HepG2 (cell line): ENCODE results near the gene SLCO4A1. TPM values are rescaled to one million over a fixed set of nuclear protein-coding genes. Genes with fewer than 3 reads are reported as not detected.

Experiments used
- AHR ChIP-seq: IDR thresholded peaks from 2 replicates; pipeline ENCODE4 v1.6.1; 2018; ENCODE audit warnings: missing genetic modification reagents, missing compliant biosample characterization
- CCDC6 ChIP-seq: sonication (generic); formaldehyde crosslinking; IDR thresholded peaks from 2 replicates; pipeline ENCODE4 v1.8.1; 2022; ENCODE audit warnings: mild to moderate bottlenecking, missing genetic modification reagents, moderate library complexity
- CEBPZ ChIP-seq: IDR thresholded peaks from 2 replicates; pipeline ENCODE4 v1.6.1; 2012; ENCODE audit warnings: low read length, improper control_type of control experiment
- DMAP1 ChIP-seq: IDR thresholded peaks from 2 replicates; pipeline ENCODE4 v1.6.1; 2016
- GATA4 ChIP-seq: sonication (generic); IDR thresholded peaks from 2 replicates; pipeline ENCODE4 v1.6.1; 2016; ENCODE audit warnings: antibody characterized with exemption, low read depth, borderline replicate concordance
- HOXA5 ChIP-seq: sonication (generic); formaldehyde crosslinking; IDR thresholded peaks from 2 replicates; pipeline ENCODE4 v1.4.0; 2020; ENCODE audit warnings: missing genetic modification reagents
- KLF13 ChIP-seq: sonication (generic); formaldehyde crosslinking; IDR thresholded peaks from 2 replicates; pipeline ENCODE4 v1.4.0; 2020; ENCODE audit warnings: mild to moderate bottlenecking, missing genetic modification reagents
- MXD1 ChIP-seq: sonication (generic); formaldehyde crosslinking; IDR thresholded peaks from 2 replicates; pipeline ENCODE4 v1.4.0; 2020; ENCODE audit warnings: mild to moderate bottlenecking, missing genetic modification reagents
- NFYC ChIP-seq: IDR thresholded peaks from 2 replicates; pipeline ENCODE4 v1.6.1; 2016; ENCODE audit warnings: missing genetic modification reagents, missing compliant biosample characterization
- NR3C1 ChIP-seq: sonication (generic); formaldehyde crosslinking; IDR thresholded peaks from 2 replicates; pipeline ENCODE4 v1.4.0; 2020; ENCODE audit warnings: missing genetic modification reagents
- PHF8 ChIP-seq: sonication (generic); formaldehyde crosslinking; IDR thresholded peaks from 2 replicates; pipeline ENCODE4 v1.5.0; 2020; ENCODE audit warnings: missing genetic modification reagents
- SUZ12 ChIP-seq: fragments of 150-350 bp; IDR thresholded peaks from 2 replicates; pipeline ENCODE4 v1.6.1; 2014; ENCODE audit warnings: low read depth, low read length
- XRCC5 ChIP-seq: fragments of 200-400 bp; formaldehyde crosslinking; optimal IDR thresholded peaks from 2 replicates; pipeline ENCODE3; 2017; ENCODE audit warnings: mild to moderate bottlenecking, low read length
- ZBTB42 ChIP-seq: sonication (generic); formaldehyde crosslinking; IDR thresholded peaks from 2 replicates; pipeline ENCODE4 v1.5.0; 2020; ENCODE audit warnings: mild to moderate bottlenecking, missing genetic modification reagents
- ZFP41 ChIP-seq: sonication (generic); formaldehyde crosslinking; IDR thresholded peaks from 2 replicates; pipeline ENCODE4 v1.4.0; 2020; ENCODE audit warnings: mild to moderate bottlenecking, missing genetic modification reagents, borderline replicate concordance
- ZKSCAN5 ChIP-seq: sonication (generic); formaldehyde crosslinking; IDR thresholded peaks from 2 replicates; pipeline ENCODE4 v1.5.1; 2020; ENCODE audit warnings: mild to moderate bottlenecking, missing genetic modification reagents
- ZMYM3 ChIP-seq: sonication (generic); formaldehyde crosslinking; IDR thresholded peaks from 2 replicates; pipeline ENCODE4 v1.5.1; 2020; ENCODE audit warnings: mild to moderate bottlenecking, missing genetic modification reagents
- ZNF160 ChIP-seq: sonication (generic); formaldehyde crosslinking; IDR thresholded peaks from 2 replicates; pipeline ENCODE4 v1.8.0; 2022; ENCODE audit warnings: mild to moderate bottlenecking, inconsistent platforms, missing genetic modification reagents
- ZNF225 ChIP-seq: sonication (generic); formaldehyde crosslinking; IDR thresholded peaks from 2 replicates; pipeline ENCODE4 v1.4.0; 2020; ENCODE audit warnings: mild to moderate bottlenecking, missing genetic modification reagents
- ZNF33B ChIP-seq: sonication (generic); formaldehyde crosslinking; IDR thresholded peaks from 2 replicates; pipeline ENCODE4 v1.5.1; 2020; ENCODE audit warnings: mild to moderate bottlenecking, missing genetic modification reagents
- ZNF567 ChIP-seq: sonication (generic); formaldehyde crosslinking; IDR thresholded peaks from 2 replicates; pipeline ENCODE4 v1.8.1; 2023; ENCODE audit warnings: mild to moderate bottlenecking, missing genetic modification reagents, borderline replicate concordance
- ZNF703 ChIP-seq: sonication (generic); formaldehyde crosslinking; IDR thresholded peaks from 2 replicates; pipeline ENCODE4 v1.5.1; 2020; ENCODE audit warnings: missing genetic modification reagents, mild to moderate bottlenecking, moderate library complexity, borderline replicate concordance
- ZNF772 ChIP-seq: sonication (generic); formaldehyde crosslinking; IDR thresholded peaks from 2 replicates; pipeline ENCODE4 v1.5.0; 2020; ENCODE audit warnings: mild to moderate bottlenecking, missing genetic modification reagents
- polyA plus RNA-seq, 8 experiments: library from polyadenylated mRNA; depleted of rRNA in 3 of 8; stranded (reverse) in 7 of 8; unstranded in 1 of 8; fragments of >200 nt; fragmentation: Illumina TruSeq in 4 of 8; extraction: Trizol in 4 of 8; gene quantifications; 2 replicates each; pipeline versions ENCODE4 v1.2.1 to v1.2.3, GENCODE V29; 2011 to 2016; ENCODE audit warnings: low read depth in 4 of 8, missing spikeins in 1 of 8, mixed read lengths in 1 of 8; ENCODE audit not compliant: insufficient read depth in 1 of 8
- total RNA-seq, 5 experiments: library from RNA; depleted of rRNA; stranded (reverse); fragments of >200 nt; fragmentation: Illumina TruSeq; extraction: Trizol; gene quantifications; 2 replicates each; pipeline ENCODE4 v1.2.3, GENCODE V29; 2016; ENCODE audit warnings: low read depth in 1 of 5
- TF ChIP-seq, protein P1 (sequence below): sonication (generic); formaldehyde crosslinking; IDR thresholded peaks from 2 replicates; pipeline ENCODE4 v1.4.0; 2020; ENCODE audit warnings: missing genetic modification reagents, borderline replicate concordance
- TF ChIP-seq, protein P2 (sequence below): sonication (generic); formaldehyde crosslinking; IDR thresholded peaks from 2 replicates; pipeline ENCODE4 v1.8.0; 2022; ENCODE audit warnings: missing genetic modification reagents, low read depth, mild to moderate bottlenecking, borderline replicate concordance

The SLCO4A1 gene
- total and polyA plus RNA-seq, 2 of the 13 experiments (the other 11 are each of a cell fraction or from before 2014, with no cell fraction given), result 55.5 to 112 TPM

DNA sequence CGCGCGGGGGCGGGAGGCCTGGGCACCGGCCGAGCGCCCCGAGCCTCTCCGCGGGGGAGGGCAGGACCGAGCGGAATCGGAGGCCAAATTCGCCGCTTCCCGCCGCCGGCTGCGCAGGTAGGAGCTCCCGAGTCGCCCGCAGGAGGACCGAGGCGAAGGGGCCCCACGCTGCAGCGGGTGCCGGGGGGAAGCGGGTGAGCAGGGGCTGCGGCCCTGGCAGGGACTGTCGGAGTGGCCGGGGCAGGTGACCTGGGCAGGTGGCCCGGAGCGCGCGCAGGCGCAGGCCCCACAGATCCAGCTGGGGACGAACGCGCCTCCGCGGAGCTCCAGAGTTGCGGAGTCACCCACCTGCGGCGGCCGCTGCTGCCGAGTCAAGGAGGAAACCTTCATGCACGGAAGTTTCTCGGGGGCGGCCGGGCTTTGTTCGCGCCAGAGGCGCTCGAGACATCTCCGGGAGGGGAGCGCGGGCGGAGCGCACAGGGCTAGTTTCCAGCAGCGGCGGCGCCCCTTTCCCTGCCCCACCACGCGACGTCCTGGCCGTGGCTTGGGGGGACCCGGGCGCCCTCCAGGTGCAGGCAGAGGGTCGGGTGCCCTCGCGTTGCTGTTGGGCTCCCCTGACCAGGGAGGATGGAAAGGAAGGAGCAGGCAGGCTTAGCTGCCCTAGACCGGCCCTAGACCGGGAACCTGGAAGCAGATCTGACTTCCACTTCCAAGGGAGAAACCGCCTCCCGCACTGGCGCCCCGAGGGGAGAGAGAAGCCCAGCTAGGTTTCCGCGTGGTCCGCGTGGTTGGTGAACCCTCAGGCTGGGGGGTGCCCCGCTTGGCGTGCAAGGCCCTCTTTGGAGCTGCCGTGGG is 590 bp downstream of the SLCO4A1 start (continued):
- TF ChIP-seq HOXA5 (CRISPR knock-in tag) (peak; percentile 10; the same call in 1 of the 2 replicates), NFYC (CRISPR knock-in tag) (no peak), ZNF160 (CRISPR knock-in tag) (0 out of 2 replicates have a peak, but pooled peaks have one; percentile 17), MXD1 (peak; percentile 26), NR3C1 (CRISPR knock-in tag) (no peak), ZNF225 (0 out of 2 replicates have a peak, but pooled peaks have one; percentile 65), ZNF567 (CRISPR knock-in tag) (peak; percentile 84; the same call in 1 of the 2 replicates), ZBTB42 (CRISPR knock-in tag) (peak; percentile 94; the same call in 1 of the 2 replicates), XRCC5 (peak; percentile 11), KLF13 (CRISPR knock-in tag) (no peak; the same call in none of the 2 replicates), ZNF703 (CRISPR knock-in tag) (peak; percentile 29; the same call in 1 of the 2 replicates), AHR (CRISPR knock-in tag) (0 out of 2 replicates have a peak, but pooled peaks have one; percentile 10), CEBPZ (no peak), ZFP41 (CRISPR knock-in tag) (peak; percentile 61; the same call in 1 of the 2 replicates), CCDC6 (CRISPR knock-in tag) (peak; percentile 13; the same call in 1 of the 2 replicates), ZNF772 (0 out of 2 replicates have a peak, but pooled peaks have one; percentile 58), GATA4 (no peak; the same call in 1 of the 2 replicates), DMAP1 (no peak; the same call in 1 of the 2 replicates), SUZ12 (no peak), ZKSCAN5 (CRISPR knock-in tag) (no peak; the same call in 1 of the 2 replicates), ZNF33B (CRISPR knock-in tag) (0 out of 2 replicates have a peak, but pooled peaks have one; percentile 71), ZMYM3 (CRISPR knock-in tag) (peak; percentile 69; the same call in 1 of the 2 replicates), PHF8 (peak; percentile 45; the same call in 1 of the 2 replicates)
- TF ChIP-seq, protein P1, sequence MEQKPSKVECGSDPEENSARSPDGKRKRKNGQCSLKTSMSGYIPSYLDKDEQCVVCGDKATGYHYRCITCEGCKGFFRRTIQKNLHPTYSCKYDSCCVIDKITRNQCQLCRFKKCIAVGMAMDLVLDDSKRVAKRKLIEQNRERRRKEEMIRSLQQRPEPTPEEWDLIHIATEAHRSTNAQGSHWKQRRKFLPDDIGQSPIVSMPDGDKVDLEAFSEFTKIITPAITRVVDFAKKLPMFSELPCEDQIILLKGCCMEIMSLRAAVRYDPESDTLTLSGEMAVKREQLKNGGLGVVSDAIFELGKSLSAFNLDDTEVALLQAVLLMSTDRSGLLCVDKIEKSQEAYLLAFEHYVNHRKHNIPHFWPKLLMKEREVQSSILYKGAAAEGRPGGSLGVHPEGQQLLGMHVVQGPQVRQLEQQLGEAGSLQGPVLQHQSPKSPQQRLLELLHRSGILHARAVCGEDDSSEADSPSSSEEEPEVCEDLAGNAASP (CRISPR knock-in tag), result no peak
- TF ChIP-seq, protein P2, sequence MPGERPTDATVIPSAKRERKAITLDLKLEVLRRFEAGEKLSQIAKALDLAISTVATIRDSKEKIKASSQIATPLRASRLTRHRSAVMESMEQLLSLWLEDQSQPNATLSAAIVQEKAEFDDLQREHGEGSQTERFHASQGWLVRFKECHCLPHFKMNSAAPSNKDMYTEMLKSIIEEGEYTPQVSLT, result no peak
